Activated CD4-positive, alpha-beta T cell treated with anti-CD3 and anti-CD28 coated beads for 48 hours (primary cell): ENCODE data around the gene NRSN2.

Experiments used
- DNase-seq: peaks from one replicate; pipeline ENCODE4 v3.0.0-alpha.2; 2020

Gene NRSN2

GRCh38 chr20:397432-398237 is 50.7 kb downstream of the NRSN2 start:
- no peak for DNase-seq

- no peak for DNase-seq
Measured at GRCh38 chr20:399182-399707, 52.3 kb downstream of the NRSN2 start.

- DNase-seq = no peak
Measured at GRCh38 chr20:400128-400453, 53.2 kb downstream of the NRSN2 start.

GRCh38 chr20:400454-401275 is 53.8 kb downstream of the NRSN2 start:
- DNase-seq = no peak

GRCh38 chr20:401682-402495 is 55.0 kb downstream of the NRSN2 start:
- peak; percentile 22 for DNase-seq

GRCh38 chr20:402496-402885 is 55.6 kb downstream of the NRSN2 start:
- no peak for DNase-seq

GRCh38 chr20:402898-403581 is 56.1 kb downstream of the NRSN2 start:
- DNase-seq = no peak

GRCh38 chr20:403582-403957 is 56.7 kb downstream of the NRSN2 start:
- DNase-seq = no peak

GRCh38 chr20:404088-404487 is 57.2 kb downstream of the NRSN2 start:
- no peak for DNase-seq
